GM18502 (cell line): ENCODE measurements around the gene CCNDBP1.
A peak's percentile ranks its signal among the peaks of the same experiment; 100 is the strongest.
"Not testable (repeated sequence)": the region's sequence is repeated elsewhere in the genome, so short reads cannot be mapped to it uniquely, and the experiment has no call there.

Experiments used
- ATAC-seq: cut with Tn5 transposase; IDR thresholded peaks from one replicate; pipeline ENCODE4 v1.9.1; 2021; ENCODE audit warnings: mild to moderate bottlenecking; ENCODE audit not compliant: unreplicated experiment, poor library complexity

Gene CCNDBP1, protein sequence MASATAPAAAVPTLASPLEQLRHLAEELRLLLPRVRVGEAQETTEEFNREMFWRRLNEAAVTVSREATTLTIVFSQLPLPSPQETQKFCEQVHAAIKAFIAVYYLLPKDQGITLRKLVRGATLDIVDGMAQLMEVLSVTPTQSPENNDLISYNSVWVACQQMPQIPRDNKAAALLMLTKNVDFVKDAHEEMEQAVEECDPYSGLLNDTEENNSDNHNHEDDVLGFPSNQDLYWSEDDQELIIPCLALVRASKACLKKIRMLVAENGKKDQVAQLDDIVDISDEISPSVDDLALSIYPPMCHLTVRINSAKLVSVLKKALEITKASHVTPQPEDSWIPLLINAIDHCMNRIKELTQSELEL

DNA sequence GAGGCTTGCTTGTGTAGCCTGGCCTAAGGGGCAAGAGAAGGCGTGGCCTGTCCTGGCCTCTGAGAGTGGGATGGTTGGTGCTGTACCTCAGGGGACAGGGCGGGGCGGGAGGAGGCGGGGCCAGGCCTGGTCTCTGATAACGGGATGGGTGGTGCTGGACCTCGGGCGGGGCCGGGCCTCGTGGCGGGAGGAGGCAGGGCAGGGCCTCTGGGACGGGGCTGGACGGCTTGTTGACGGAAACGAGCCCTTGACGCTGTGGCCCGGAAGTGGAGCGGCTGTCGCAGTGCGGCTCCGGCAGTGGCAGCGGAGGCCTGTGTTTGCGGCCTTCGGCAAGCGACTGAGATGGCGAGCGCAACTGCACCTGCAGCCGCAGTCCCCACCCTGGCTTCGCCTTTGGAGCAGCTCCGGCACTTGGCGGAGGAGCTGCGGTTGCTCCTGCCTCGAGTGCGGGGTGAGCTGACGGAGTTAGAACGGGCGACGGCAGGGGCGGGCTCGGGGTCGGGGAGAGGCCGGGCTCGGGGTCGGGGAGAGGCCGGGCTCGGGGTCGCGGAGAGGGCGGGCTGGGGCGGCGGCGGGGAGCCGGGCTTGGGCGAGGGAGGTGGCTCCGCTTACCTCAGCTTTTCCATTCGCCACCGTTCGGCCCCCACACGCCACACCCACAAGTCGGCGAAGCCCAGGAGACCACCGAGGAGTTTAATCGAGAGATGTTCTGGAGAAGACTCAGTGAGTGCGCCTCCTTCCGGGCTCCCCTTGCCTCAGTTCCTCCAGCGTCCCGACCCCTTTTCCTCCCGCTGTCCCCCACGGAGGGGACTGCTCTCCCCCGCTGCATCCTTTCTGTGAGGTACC lies at the start of gene CCNDBP1:
Gene CCNDBP1 (plus strand): TSS at position 247 of the 846 bp plus-strand sequence. CDS start 96 bp downstream, at position 343.
- ATAC-seq, result peak; percentile 95

DNA sequence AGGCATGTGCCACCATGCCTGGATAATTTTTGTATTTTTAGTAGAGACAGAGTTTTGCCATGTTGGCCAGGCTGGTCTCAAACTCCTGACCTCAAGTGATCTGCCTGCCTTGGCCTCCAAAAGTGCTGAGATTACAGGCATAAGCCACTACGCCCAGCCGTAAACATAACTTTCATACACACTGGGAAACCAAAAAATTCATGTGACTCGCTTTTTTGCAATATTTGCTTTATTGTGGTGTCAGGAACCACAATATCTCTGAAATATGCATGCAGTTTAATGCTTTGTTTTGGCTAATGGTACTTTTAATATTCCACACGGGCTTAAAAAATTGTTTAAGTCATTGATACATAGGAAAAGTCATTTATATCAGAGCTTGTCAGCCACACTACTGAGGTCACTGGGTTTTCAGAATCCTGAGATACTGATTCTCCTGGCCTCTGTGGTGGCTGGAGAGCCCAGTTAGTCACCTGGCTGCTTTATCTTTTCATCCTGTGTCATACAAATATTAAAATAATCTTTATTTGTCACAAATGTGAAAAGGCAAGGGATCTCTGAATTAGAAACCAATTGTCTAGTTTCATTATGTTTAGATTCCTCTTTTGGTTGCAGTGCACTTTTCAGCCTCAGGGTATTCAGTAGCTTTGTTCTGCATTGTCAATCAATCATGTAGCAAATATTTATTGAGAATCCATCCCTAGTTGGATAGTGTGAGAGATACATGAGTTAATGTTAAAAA lies 41.8 kb upstream of the CCNDBP1 start:
- ATAC-seq, result no peak

DNA sequence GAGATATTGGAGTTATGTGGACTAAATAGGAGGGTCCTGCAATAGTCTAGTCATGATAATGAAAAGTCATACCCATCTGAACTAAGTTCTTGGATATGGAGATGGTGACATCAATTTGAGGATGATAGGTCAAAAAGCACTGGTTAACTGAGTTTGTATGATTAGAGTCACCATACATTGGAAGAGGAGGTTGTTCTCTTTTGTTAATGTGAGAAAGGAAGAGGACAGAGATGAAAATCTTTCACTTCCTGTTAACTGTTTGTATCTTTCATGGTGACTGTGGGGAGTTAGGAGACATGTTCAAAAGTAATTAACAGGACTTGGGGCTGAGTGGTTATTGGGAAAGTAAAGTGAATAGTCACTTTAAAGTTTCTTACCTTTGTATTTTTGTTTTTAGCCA lies 40.7 kb upstream of the CCNDBP1 start:
- ATAC-seq, result no peak

DNA sequence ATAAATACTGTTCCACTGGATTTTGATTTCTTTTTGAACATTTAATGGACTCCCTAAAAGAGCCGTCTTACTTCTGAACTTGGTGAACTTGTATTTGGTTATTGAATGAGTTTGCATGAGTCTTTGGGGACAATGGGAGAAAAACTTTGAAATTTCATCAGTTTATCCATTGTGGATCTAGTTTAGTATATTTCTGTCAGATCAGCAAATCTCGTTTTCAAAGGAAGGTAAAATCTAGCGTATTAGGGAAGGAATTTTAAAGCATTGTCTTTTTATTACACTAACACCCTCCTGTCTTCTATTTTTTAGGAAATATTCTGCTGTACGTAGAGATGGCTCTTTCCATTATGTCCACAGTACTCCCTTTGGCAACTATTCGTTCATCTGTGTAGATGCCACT lies 39.0 kb upstream of the CCNDBP1 start:
- ATAC-seq, result no peak

DNA sequence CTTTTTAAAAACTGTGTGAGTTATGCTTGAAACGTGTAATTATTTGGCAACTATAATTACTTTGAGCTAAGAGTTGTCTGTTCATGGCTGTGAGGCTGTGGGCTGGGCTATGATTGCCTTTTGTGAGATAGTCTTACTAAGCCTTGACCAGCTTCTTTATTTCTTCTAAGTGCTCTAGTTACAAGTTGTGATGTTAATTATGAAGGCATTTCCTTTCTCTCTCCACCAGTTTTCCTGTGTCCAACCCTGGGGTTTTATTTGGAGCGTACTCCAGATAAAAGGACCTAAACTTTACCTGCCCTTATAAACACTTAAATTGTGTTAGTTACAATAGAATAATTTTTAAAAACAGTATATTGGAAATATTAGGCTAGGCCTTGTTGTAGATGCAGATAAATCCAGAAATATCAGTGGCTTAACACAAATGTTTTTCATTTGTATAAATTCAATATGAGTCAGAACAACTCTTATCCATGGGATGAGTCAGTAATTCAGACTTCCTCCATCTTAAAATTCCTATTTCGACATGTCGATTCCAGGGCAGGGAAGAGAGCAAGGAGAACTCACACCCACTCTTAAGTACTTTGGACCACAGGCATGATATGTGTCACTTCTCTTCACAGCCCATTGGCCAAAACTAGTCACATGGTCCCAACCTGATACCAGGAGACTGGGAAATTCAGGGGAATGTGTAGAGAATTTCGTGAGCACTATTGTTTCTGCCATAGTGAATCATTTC lies 34.8 kb upstream of the CCNDBP1 start:
- no peak for ATAC-seq

DNA sequence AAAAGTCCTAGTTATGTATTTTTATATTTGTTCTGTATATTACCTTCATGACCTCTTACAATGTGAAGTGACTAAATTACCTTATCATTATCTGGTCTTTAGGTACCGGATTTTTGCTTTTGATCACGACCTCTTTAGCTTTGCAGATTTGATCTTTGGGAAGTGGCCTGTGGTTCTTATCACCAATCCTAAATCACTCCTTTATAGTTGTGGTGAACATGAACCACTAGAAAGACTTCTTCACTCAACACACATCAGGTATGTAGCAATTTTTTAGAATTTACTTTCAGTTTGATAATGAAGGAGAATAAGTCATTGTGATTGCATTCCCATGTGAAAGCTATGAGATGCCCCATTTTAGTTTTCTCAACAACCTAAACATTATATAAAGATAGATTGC lies 33.5 kb upstream of the CCNDBP1 start:
- no peak for ATAC-seq

DNA sequence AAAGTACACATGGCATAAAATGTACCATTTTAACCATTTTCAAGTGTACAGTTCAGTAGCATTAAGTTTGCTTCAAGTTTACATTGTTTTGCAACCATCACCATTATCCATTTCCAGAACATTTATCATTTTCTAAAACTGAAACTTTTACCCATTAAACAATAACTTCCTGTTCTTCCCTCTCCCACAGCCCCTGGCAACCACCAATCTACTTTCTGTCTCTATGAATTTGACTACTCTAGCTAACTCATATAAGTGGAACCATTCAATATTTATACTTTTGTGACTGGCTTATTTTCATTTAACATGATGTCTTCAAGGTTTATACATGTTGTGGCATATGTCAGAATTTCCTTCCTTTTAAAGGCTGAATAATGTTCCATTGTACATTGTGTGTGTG lies 31.9 kb upstream of the CCNDBP1 start:
- ATAC-seq, result no peak

DNA sequence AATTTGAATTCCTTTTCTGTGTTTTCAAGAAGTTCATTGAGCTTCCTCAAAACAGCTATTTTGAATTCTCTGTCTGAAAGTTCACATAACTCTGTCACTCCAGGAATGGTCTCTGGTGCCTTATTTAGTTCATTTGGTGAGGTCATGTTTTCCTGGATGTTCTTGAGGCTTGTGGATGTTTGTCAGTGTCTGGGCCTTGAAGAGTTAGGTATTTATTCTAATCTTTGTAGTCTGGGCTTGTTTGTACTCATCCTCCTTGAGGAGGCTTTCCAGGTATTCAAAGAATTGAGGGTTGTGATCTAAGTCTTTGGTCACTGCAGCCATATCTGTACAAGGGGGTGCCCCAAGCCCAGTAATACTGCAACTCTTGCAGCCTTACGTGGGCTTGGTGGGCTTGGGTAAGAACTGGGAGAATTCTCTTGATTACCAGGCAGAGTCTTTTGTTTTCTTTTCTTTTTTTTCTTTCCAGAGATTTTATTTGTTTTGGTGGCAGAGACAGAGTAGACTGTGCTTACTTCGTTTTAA lies 19.3 kb upstream of the CCNDBP1 start:
- no peak for ATAC-seq

DNA sequence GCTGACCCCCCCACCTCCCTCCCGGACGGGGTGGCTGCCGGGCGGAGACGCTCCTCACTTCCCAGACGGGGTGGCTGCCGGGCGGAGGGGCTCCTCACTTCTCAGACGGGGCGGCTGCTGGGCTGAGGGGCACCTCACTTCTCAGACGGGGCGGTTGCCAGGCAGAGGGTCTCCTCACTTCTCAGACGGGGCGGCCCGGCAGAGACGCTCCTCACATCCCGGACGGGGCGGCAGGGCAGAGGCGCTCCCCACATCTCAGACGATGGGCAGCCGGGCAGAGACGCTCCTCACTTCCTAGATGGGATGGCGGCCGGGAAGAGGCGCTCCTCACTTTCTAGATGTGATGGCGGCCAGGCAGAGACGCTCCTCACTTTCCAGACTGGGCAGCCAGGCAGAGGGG lies 17.9 kb upstream of the CCNDBP1 start:
- ATAC-seq, result not testable (repeated sequence)

DNA sequence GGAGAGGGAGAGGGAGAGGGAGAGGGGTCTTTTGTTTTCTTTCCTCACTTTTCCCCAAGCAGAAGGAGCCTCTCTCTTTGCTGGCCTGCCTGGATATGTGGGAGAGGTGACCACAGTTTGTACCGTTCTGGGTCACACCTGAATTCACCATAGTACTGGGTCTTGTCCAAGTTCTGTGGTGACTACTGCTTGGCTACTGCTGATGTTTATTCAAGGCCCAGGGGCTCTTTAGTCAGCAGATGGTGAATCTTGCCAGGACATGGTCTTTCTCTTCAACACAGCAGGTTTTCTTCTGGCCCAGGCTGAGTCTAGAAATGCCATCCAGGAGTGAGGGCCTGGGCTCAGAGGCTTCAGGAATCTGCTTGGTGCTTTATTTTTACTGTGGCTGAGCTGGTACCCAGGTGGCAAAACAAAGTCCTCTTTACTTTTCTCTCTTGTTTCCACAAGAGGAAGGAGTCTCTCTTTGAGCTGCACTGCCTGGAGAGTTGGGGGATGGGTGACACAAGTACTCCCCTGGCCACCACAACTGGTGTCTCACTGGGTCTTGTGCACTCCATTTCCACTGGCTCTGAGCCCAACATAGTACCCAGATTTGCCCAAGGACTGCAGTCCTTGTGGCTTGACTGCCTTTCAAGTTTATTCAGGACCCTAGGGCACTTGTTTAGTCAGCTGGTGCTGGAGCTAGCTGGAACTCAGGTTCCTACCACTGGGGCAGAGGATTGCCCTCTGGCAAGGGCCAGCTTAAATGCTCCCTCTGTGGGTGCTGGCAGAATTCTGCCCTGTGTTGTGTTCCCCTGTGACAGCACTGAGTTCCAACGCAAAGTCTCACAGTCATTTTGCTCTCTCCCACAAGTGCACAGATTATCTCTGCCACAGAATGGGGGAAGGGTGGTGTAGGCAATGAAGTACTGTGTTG lies 16.8 kb upstream of the CCNDBP1 start:
- no peak for ATAC-seq

DNA sequence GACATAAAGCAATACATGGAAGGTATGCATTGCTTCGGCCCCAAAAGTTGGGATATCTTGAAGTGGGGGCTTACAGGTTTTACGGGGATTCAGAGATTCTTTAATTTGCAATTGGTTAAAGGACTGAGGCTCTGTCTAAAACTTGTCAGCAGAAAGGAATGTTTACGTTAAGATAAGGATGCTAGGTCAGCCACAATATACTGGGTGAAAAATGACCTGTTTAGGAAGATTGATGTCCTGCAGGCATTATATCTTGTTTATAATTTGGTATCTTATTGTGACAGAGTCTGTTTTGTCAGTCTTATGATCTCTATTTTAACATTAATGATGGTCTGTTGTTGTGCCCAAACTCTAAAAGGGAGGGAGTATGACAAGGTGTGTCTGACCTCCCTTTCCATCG lies 15.3 kb upstream of the CCNDBP1 start:
- no peak for ATAC-seq

DNA sequence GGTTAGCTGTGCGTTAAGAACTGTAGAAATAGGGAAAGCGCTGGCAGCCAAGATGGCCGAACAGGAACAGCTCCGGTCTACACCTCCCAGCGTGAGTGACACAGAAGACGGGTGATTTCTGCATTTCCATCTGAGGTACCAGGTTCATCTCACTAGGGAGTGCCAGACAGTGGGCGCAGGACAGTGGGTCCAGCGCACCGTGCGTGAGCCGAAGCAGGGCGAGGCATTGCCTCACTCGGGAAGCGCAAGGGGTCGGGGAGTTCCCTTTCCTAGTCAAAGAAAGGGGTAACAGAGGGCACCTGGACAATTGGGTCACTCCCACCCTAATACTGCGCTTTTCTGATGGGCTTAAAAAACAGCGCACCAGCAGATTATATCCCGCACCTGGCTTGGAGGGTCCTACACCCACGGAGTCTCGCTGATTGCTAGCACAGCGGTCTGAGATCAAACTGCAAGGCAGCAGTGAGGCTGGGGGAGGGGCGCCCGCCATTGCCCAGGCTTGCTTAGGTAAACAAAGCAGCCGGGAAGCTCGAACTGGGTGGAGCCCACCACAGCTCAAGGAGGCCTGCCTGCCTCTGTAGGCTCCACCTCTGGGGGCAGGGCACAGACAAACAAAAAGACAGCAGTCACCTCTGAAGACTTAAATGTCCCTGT lies 9.4 kb upstream of the CCNDBP1 start:
- not testable (repeated sequence) for ATAC-seq

DNA sequence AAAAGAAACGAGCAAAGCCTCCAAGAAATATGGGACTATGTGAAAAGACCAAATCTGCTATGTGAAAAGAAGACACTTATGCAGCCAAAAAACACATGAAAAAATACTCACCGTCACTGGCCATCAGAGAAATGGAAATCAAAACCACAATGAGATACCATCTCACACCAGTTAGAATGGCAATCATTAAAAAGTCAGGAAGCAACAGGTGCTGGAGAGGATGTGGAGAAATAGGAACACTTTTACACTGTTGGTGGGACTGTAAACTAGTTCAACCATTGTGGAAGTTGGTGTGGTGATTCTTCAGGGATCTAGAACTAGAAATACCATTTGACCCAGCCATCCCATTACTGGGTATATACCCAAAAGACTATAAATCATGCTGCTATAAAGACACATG lies 8.1 kb upstream of the CCNDBP1 start:
- ATAC-seq, result not testable (repeated sequence)

DNA sequence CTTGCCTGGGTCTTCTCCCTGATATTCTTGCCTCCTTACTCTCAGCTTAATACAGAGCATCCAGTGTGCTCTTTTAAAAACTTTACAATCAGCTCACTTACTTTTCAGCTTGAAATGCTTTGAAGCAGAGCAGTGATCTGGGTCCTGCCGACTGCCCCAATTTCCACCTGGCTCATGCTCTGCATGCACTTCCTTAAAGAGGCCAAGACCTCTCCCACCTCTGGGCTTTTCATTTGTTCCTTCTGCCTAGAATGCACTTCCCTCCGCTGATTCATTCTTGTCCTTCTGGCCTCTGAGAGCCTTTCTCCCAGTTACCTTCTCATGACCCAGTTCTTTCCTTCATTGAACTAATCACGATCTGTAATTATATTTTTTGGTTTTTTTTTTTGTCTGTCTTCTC lies 1.9 kb upstream of the CCNDBP1 start:
- no peak for ATAC-seq

DNA sequence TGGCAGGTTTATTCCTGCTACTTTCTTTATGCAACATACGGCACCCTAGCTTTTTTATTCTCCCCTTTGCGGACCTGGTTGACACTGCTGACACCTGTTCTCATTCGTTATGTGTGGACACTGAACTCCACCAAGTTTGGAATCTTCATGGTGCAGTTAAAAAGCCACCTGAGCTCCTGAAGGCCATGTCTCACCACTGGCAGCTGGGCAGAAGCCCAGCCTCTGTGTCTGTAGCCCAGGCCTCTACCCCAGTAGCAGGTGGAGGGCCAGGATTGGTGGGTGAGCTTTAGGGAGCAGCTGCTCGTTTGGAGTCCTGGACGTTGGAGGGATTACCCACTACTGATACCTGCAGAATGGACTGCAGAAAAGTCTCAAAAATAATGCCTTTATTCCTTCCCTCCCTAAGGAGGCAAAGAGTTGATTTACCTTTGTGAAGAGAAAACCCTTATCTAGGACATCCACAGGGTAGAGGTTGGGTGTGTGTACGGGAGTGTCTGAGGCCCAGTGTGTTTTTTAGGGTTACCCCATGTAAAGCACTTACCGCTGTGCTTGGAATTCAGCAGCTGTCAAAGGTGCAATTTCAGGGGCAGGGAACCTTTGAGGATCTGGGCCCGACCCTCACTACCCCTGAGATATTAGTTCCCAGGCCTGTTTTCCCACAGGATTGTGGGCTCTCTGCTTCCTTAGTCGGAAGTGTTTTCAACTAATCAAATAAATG lies 637 bp upstream of the CCNDBP1 start:
- ATAC-seq, result peak; percentile 2

DNA sequence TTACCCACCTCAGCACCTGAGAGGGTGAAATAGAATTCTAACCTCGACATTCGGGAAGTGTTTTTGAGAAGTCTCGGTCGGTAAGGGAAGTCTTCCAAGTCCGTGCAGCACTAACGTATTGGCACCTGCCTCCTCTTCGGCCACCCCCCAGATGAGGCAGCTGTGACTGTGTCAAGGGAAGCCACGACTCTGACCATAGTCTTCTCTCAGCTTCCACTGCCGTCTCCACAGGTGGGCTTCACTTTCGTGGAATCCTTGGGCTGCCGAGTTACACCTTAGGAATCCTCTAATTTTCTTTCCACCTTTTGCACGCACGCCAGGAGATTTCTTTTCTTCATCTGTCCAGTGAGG lies 775 bp downstream of the CCNDBP1 start:
- peak; percentile 35 for ATAC-seq

DNA sequence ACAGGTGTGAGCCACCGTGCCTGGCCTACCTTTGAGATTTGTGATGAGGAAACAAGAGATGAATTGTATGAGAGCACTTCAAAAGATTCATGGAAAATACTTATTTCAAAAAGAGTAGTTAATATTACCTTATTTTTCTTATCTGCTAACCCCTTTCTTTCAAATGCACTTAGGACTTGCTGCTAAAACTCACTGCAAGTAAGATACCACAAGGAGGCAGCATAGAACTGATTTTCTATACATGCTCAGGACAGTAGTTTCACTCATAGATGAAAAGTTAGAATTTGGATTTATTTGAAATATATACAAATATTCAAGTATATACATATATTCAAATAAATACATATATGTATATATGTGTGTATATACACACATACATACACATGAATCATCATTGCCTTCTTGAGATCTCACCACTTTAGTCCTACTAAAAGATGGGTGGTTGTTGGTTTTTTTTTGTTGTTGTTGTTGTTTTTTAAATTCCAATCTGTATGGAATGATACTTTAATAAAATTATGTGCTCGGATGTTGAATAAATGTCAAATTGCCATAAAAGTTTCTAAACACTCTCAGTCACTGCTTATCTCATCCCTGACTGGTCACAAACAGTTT lies 2.4 kb downstream of the CCNDBP1 start:
- ATAC-seq, result no peak

DNA sequence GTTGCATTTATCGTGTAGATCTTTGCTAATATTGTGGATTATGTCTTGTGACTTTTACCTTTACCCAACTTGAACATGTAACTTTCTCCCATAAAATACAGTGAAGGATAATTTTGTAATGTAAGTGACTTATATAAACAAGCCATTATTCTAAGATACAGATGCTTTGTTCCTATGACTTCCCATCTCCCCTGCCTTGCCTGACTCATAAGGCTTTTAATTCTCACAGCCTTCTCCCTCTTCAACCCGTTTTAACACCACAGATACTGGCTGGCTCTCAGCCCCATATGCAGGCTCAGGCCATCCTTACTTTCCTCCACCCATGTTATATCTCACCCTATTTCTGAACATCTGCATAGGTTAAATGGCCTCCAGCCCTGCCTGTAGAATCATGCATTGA lies 4.1 kb downstream of the CCNDBP1 start:
- no peak for ATAC-seq
